Measurements from ENCODE around the gene VPS13C. TPM values are rescaled to one million over a fixed set of nuclear protein-coding genes. Genes with fewer than 3 reads are reported as not detected.
A peak's percentile ranks its signal among the peaks of the same experiment; 100 is the strongest.

Gene VPS13C
- total RNA-seq, 1 donor from 2014 or later: 35.0 TPM

GRCh38 chr15:61938249-61938648 lies 122.0 kb downstream of the VPS13C start:
- TF ChIP-seq, protein P1, sequence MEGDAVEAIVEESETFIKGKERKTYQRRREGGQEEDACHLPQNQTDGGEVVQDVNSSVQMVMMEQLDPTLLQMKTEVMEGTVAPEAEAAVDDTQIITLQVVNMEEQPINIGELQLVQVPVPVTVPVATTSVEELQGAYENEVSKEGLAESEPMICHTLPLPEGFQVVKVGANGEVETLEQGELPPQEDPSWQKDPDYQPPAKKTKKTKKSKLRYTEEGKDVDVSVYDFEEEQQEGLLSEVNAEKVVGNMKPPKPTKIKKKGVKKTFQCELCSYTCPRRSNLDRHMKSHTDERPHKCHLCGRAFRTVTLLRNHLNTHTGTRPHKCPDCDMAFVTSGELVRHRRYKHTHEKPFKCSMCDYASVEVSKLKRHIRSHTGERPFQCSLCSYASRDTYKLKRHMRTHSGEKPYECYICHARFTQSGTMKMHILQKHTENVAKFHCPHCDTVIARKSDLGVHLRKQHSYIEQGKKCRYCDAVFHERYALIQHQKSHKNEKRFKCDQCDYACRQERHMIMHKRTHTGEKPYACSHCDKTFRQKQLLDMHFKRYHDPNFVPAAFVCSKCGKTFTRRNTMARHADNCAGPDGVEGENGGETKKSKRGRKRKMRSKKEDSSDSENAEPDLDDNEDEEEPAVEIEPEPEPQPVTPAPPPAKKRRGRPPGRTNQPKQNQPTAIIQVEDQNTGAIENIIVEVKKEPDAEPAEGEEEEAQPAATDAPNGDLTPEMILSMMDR (IDR thresholded peaks at IDR 0.05; ENCODE audit: insufficient read depth, low read length, severe bottlenecking): no peak
- DNase-seq (ENCODE audit: low read depth): no peak

DNA sequence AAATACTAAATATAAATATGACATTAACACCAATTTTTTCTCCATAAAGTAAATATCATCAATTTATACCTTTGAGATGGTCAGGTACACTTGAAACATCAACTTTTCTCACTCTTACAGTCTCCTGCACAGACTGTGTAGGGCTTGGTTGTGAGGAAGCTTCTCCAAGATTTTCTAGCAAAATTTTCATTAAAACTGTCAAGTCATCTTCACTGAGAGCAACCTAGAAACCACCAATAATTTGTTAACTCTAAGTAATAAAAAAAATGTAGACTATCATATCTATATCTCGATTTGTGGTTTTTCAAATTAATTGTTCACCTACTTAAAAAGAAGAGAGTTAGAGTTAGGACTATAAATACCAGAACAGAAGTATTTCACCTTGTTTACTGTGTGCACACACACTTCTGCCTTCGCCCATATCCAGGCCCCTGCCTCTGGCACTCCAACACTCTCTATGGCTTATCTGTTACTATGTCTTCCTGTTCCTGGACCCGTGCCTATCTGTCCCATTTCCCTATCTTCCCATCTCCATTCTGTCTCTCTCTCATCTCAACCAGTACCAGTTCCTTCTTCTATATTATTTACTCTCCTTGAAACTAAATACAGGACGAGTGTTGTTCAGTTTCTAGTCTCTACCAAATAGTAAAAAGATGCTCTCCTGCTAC lies 123.6 kb downstream of the VPS13C start:
- TF ChIP-seq, protein P1 (IDR thresholded peaks at IDR 0.05; ENCODE audit: insufficient read depth, low read length, severe bottlenecking): no peak
- Histone ChIP-seq H3K4me3 (ENCODE audit: low read depth, low read length) (no peak overlapping the region), H3K27me3 (ENCODE audit: control insufficient read depth, insufficient read depth, low read length) (no peaks in the 10 kb centered on the region), H3K36me3 (ENCODE audit: control insufficient read depth, insufficient read depth, low read length) (no peaks in the 10 kb centered on the region)
- FAIRE-seq (no peak), DNase-seq (ENCODE audit: low read depth) (no peak)

More at GRCh38 chr15:61938249-61938648, 122.0 kb downstream of the VPS13C start:
- no peak for FAIRE-seq
- H3K27me3 ChIP-seq (ENCODE audit: control insufficient read depth, insufficient read depth, low read length): no peaks in the 10 kb centered on the region
- H3K36me3 ChIP-seq (ENCODE audit: control insufficient read depth, insufficient read depth, low read length): no peaks in the 10 kb centered on the region
- H3K4me3 ChIP-seq (ENCODE audit: low read depth, low read length): no peak overlapping the region

DNA sequence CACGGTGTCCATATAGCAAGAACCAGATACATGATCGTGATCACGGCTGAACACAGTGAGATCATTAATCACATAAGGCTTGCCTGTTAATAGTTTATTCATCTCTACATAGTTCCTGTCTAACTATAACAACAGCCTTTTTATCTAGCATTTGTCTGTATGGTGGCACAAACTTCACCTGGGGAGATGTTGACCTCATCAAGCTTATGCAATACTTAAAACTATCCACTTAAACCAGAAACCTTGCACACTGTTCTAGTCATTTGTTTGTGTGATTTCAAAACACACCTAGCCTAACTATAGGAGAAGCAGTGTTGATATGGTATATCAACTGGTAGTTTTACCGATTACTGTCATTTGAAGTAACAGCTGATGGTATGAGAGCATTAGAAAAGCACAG lies 124.8 kb downstream of the VPS13C start:
- Histone ChIP-seq H3K27me3 (ENCODE audit: control insufficient read depth, insufficient read depth, low read length) (no peaks in the 10 kb centered on the region), H3K36me3 (ENCODE audit: control insufficient read depth, insufficient read depth, low read length) (peaks cover 2% of the 10 kb centered on the region), H3K4me3 (ENCODE audit: low read depth, low read length) (no peak overlapping the region)
- DNase-seq (ENCODE audit: low read depth) (peak; percentile 39), FAIRE-seq (no peak)
- TF ChIP-seq, protein P1 (IDR thresholded peaks at IDR 0.05; ENCODE audit: insufficient read depth, low read length, severe bottlenecking): no peak

DNA sequence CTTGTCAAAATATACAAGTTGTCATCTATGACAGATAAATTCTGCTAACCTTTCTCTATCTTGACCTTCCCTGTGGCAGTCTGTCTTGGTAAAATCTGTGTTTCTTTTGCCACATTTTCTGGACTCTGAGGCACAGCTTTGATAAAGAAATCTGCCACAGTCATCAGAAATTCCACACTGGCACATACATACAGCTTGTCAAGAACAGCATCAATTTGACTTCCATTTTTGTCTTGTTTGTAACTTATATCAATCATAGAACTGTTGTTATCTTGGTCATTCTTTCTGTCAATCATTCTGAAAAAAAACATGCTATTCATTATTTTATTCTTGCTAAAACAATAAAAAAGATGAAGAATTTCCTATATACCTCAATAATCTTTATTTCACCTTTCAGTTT lies 130.8 kb downstream of the VPS13C start:
- Histone ChIP-seq H3K27me3 (ENCODE audit: control insufficient read depth, insufficient read depth, low read length) (no peaks in the 10 kb centered on the region), H3K4me3 (ENCODE audit: low read depth, low read length) (no peak overlapping the region), H3K36me3 (ENCODE audit: control insufficient read depth, insufficient read depth, low read length) (peaks cover 4% of the 10 kb centered on the region)
- TF ChIP-seq, protein P1 (IDR thresholded peaks at IDR 0.05; ENCODE audit: insufficient read depth, low read length, severe bottlenecking): no peak
- FAIRE-seq (no peak), DNase-seq (ENCODE audit: low read depth) (no peak)

- H3K4me3 ChIP-seq (ENCODE audit: low read depth, low read length): no peak overlapping the region
- DNase-seq (ENCODE audit: low read depth) (no peak), FAIRE-seq (no peak)
- TF ChIP-seq, protein P1 (IDR thresholded peaks at IDR 0.05; ENCODE audit: insufficient read depth, low read length, severe bottlenecking): no peak
- H3K27me3 ChIP-seq (ENCODE audit: control insufficient read depth, insufficient read depth, low read length): no peaks in the 10 kb centered on the region
- H3K36me3 ChIP-seq (ENCODE audit: control insufficient read depth, insufficient read depth, low read length): peaks cover 3% of the 10 kb centered on the region
Measured at GRCh38 chr15:61923173-61923572, 137.1 kb downstream of the VPS13C start.

GRCh38 chr15:61921093-61921492 lies 139.2 kb downstream of the VPS13C start:
- no peaks in the 10 kb centered on the region for H3K27me3 ChIP-seq (ENCODE audit: control insufficient read depth, insufficient read depth, low read length)
- no peak overlapping the region for H3K4me3 ChIP-seq (ENCODE audit: low read depth, low read length)
- H3K36me3 ChIP-seq (ENCODE audit: control insufficient read depth, insufficient read depth, low read length): peaks cover 3% of the 10 kb centered on the region
- TF ChIP-seq, protein P1 (IDR thresholded peaks at IDR 0.05; ENCODE audit: insufficient read depth, low read length, severe bottlenecking): no peak
- FAIRE-seq: no peak
- DNase-seq (ENCODE audit: low read depth): peak; percentile 49

Data from bronchial epithelial cell (primary cell).